ENCODE measurements around the gene MED8. TPM values are rescaled to one million over a fixed set of nuclear protein-coding genes. Genes with fewer than 3 reads are reported as not detected.

The MED8 gene
- 84.8 and 86.1 TPM in 2 replicates for total RNA-seq (2011; cell fraction: chromatin; rRNA removed; ENCODE audit: low replicate concordance)
- 36.7 and 38.5 TPM in 2 replicates for total RNA-seq (2011; cell fraction: nucleolus; rRNA removed)
- 68.3 and 88.3 TPM in 2 replicates for total RNA-seq (2011; cell fraction: nucleoplasm; rRNA removed)
- 51.5 and 51.7 TPM in 2 replicates for total RNA-seq (2014; rRNA removed)
- 52.7 and 56.4 TPM in 2 replicates for total RNA-seq (2014; rRNA removed; fragmentation: Illumina TruSeq; extraction: Trizol)
- total RNA-seq (2015; rRNA removed; fragmentation: Illumina TruSeq; extraction: Trizol) = 51.7 and 52.1 TPM in 2 replicates
- total RNA-seq (2021) = 57.7 and 60.7 TPM in 2 replicates
- 23.0 and 30.9 TPM in 2 replicates for polyA plus RNA-seq (2011; rRNA removed)
- 19.9 and 32.8 TPM in 2 replicates for polyA plus RNA-seq (2011; cell fraction: cytosol; rRNA removed)
- polyA plus RNA-seq (2011; cell fraction: nucleus; rRNA removed) = 44.6 and 77.2 TPM in 2 replicates
- polyA plus RNA-seq (2012) = 57.3 and 73.4 TPM in 2 replicates
- polyA plus RNA-seq (2014; fragmentation: Illumina TruSeq; extraction: Trizol) = 55.3 and 60.3 TPM in 2 replicates
- 100 to 1,000 TPM; 104 to 120 TPM for polyA plus RNA-seq (2014; fragmentation: Nextera tagmentation; extraction: Ambion mirVana)
- polyA plus RNA-seq (2014; rRNA removed) = 32.3 and 37.6 TPM in 2 replicates
- polyA minus RNA-seq (2011; rRNA and poly(A)+ RNA removed) = 25.5 and 32.5 TPM in 2 replicates
- 13.7 and 19.7 TPM in 2 replicates for polyA minus RNA-seq (2011; cell fraction: cytosol; rRNA and poly(A)+ RNA removed)
- polyA minus RNA-seq (2011; cell fraction: nucleus; rRNA and poly(A)+ RNA removed) = 20.7 and 50.4 TPM in 2 replicates
- Bru-seq, nascent RNA = percentile 96 among the genes with signal in this experiment
- percentile 87 among the genes with signal in this experiment for BruChase-seq, experiment 1, labeled RNA remaining after a 2-hour chase
- percentile 89 among the genes with signal in this experiment for BruChase-seq, experiment 2, labeled RNA remaining after a 6-hour chase
- long read RNA-seq, experiment 1, transcript MED8-203 (7 exons, 1,924 nt) = major isoform, 197 of 390 reads
- long read RNA-seq, experiment 1, partial matches to known transcripts = 35 of 390 reads
- long read RNA-seq, experiment 1, other reads (novel, unspliced or antisense) = 158 of 390 reads
- long read RNA-seq, experiment 2, transcript MED8-203 (7 exons, 1,924 nt) = major isoform, 44 of 97 reads
- long read RNA-seq, experiment 2, partial matches to known transcripts = 41 of 97 reads
- long read RNA-seq, experiment 2, other reads (novel, unspliced or antisense) = 12 of 97 reads
- long read RNA-seq, experiment 3, transcript MED8-203 (7 exons, 1,924 nt) = major isoform, 117 of 146 reads
- long read RNA-seq, experiment 3, partial matches to known transcripts = 10 of 146 reads
- long read RNA-seq, experiment 3, other reads (novel, unspliced or antisense) = 18 of 146 reads

GRCh38 chr1:43389326-43390313 lies at the start of gene MED8, which contains the start of gene SZT2:
Gene MED8, minus strand, starts transcription at chr1:43389800. Its CDS starts 36 bp downstream, at chr1:43389764.
Gene SZT2, plus strand, starts transcription at chr1:43389899. Its CDS starts 70 bp downstream, at chr1:43389969.
- Histone ChIP-seq H2AFZ (ENCODE audit: low read depth, low read length) (peak within 1 kb of the TSS; percentile 91), H3K36me3 (ENCODE audit: control insufficient read depth, insufficient read depth, low read length) (peaks cover 38% of the 10 kb centered on the region), H3K4me2 (ENCODE audit: insufficient read depth, low read length) (peak within 1 kb of the TSS; percentile 99), H3K27me3 (ENCODE audit: control insufficient read depth in 2 of 2, insufficient read depth in 2 of 2, low read length in 2 of 2) (no peaks in the 10 kb centered on the region), H3K4me3 (peak within 1 kb of the TSS; percentile 61), H4K20me1 (replicated peaks; ENCODE audit: control insufficient read depth, insufficient read depth, low read length) (peaks cover 13% of the 10 kb centered on the region; the same call in 1 of the 2 replicates), H3K9me3 (replicated peaks; ENCODE audit: control insufficient read depth, insufficient read depth, low read depth, low read length) (no peaks in the 10 kb centered on the region), H3K27ac (ENCODE audit: extremely low read depth, low read depth, low read length) (peak within 1 kb of the TSS; percentile 85), H3K9me1 (ENCODE audit: control insufficient read depth, insufficient read depth, low read length) (peaks cover 5% of the 10 kb centered on the region), H3K4me1 (replicated peaks in 1 of 2; ENCODE audit: control insufficient read depth in 2 of 2, insufficient read depth in 2 of 2, low read length in 2 of 2) (peaks cover 0 to 13% of the 10 kb centered on the region in 2 experiments; a peak in 2 of 5 replicates), H3K9ac (ENCODE audit: insufficient read depth in 1 of 2, low read depth in 2 of 2, low read length in 2 of 2) (peak within 1 kb of the TSS; percentile 92 to 96), H3K79me2 (ENCODE audit: control insufficient read depth, insufficient read depth, low read length) (peaks cover 39% of the 10 kb centered on the region)
- WGBS (ENCODE audit: insufficient coverage, low coverage, missing lambda C conversion rate) = under 1% methylated on average over 63 of the region's 65 CpGs
- POLR2A ChIA-PET = interaction anchor here (0.8 to 7.2 kb wide), 17 partner anchors 8 to 545 kb away, joined by 3 to 72 read pairs (median 4); partner anchors contain the start of genes CDC20 and ELOVL1
- CTCF ChIA-PET (ENCODE audit: low intra/inter-chr PET ratio) = no interaction called here
- DNase-seq (ENCODE audit: extremely low read depth in 1 of 4, low spot score in 3 of 4) = peak; percentile 98 to 99 (median 98)
- ATAC-seq = peak; percentile 98
- FAIRE-seq = peak; percentile 91
- intact Hi-C loops (cut with micrococcal nuclease) = no loop called here
- BruUV-seq (replicated peaks) = no TSS peak
- in situ Hi-C loops (cut with MboI) = no loop called here
- TF ChIP-seq BCOR (IDR thresholded peaks at IDR 0.05) (peak; percentile 67; the same call in 1 of the 2 replicates), ZNF584 (CRISPR knock-in tag; IDR thresholded peaks at IDR 0.05; ENCODE audit: low read depth) (no peak), ZNF311 (CRISPR knock-in tag; IDR thresholded peaks at IDR 0.05) (no peak), SMARCE1 (IDR thresholded peaks at IDR 0.05) (peak; percentile 68; the same call in 1 of the 2 replicates), SRSF3 (IDR thresholded peaks at IDR 0.05; ENCODE audit: insufficient read depth, low read length) (0 out of 2 replicates have a peak, but pooled peaks have one; percentile 88), MAFF (IDR thresholded peaks at IDR 0.05; ENCODE audit: low read length) (peak; percentile 41; the same call in 1 of the 2 replicates), TBP (optimal IDR thresholded peaks at IDR 0.05; ENCODE audit: low read depth, low read length) (peak; percentile 86), C11orf30 (IDR thresholded peaks at IDR 0.05; ENCODE audit: low read depth) (peak; percentile 96), SMAD4 (CRISPR knock-in tag; conservative IDR thresholded peaks at IDR 0.05) (peak; percentile 42; the same call in 1 of the 2 replicates), SNAPC5 (CRISPR knock-in tag; IDR thresholded peaks at IDR 0.05) (no peak), GTF2A2 (tag; IDR thresholded peaks at IDR 0.05) (no peak), MAZ (CRISPR knock-in tag; conservative IDR thresholded peaks at IDR 0.05 in 1 of 2, IDR thresholded peaks at IDR 0.05 in 1 of 2) (peak; percentile 56 to 61; a peak in 1 of 4 replicates), KAT7 (CRISPR knock-in tag; IDR thresholded peaks at IDR 0.05; ENCODE audit: borderline replicate concordance) (peak; percentile 25; the same call in 1 of the 2 replicates), RBM14 (IDR thresholded peaks at IDR 0.05; ENCODE audit: borderline replicate concordance, insufficient read depth, low read depth, low read length) (no peak)
